Ascending aorta (tissue), 2 donors: Measurements from ENCODE around the gene ENTPD6. TPM values are rescaled to one million over a fixed set of nuclear protein-coding genes. Genes with fewer than 3 reads are reported as not detected.
"Not testable (repeated sequence)": the region's sequence is repeated elsewhere in the genome, so short reads cannot be mapped to it uniquely, and the experiment has no call there.

Source experiments
- DNase-seq, 2 donors: peaks; one replicate each; pipeline ENCODE4 v3.0.0-alpha.2; 2019; ENCODE audit warnings: low spot score in 2 of 2
- H3K27ac ChIP-seq, 2 donors: fragments of 200-600 bp; sonication (generic); one replicate each; pipeline ENCODE4 v1.5.1; 2016 to 2017; ENCODE audit warnings: mild to moderate bottlenecking in 1 of 2
- H3K27me3 ChIP-seq: fragments of 200-600 bp; sonication (generic); one replicate; pipeline ENCODE4 v1.5.1; 2017
- H3K36me3 ChIP-seq, 2 donors: fragments of 200-600 bp; sonication (generic); one replicate each; pipeline ENCODE4 v1.5.1; 2016
- H3K4me1 ChIP-seq, 2 donors: fragments of 200-600 bp; sonication (generic); one replicate each; pipeline ENCODE4 v1.5.1; 2016 to 2017; ENCODE audit warnings: mild to moderate bottlenecking in 1 of 2
- H3K4me3 ChIP-seq, 2 donors: fragments of 200-600 bp; sonication (generic); one replicate each; pipeline ENCODE4 v1.5.1; 2016 to 2017; ENCODE audit warnings: mild to moderate bottlenecking in 1 of 2
- H3K9me3 ChIP-seq, 2 donors: fragments of 200-600 bp; sonication (generic); one replicate each; pipeline ENCODE4 v1.5.1; 2016
- CTCF ChIP-seq, 3 experiments: fragments of 200-600 bp in 2 of 3; fragments of 450-650 bp in 1 of 3; sonication (generic) in 2 of 3; IDR thresholded peaks; one replicate each; pipeline ENCODE4 v1.5.1; 2016 to 2019; ENCODE audit warnings: antibody characterized with exemption in 3 of 3, mild to moderate bottlenecking in 1 of 3, moderate library complexity in 1 of 3
- intact Hi-C: fragments of 100-400 bp; cut with DNase I; formaldehyde crosslinking; loops from one replicate; pipeline ENCODE4 v1.15.1; 2023
- total RNA-seq: library from RNA; depleted of rRNA; stranded (reverse); fragments of >200 nt; gene quantifications from one replicate; pipeline ENCODE4 v1.1.0, GENCODE V29; 2016

The ENTPD6 gene
- total RNA-seq, 1 donor from 2014 or later: 66.5 TPM

- TF ChIP-seq CTCF (IDR thresholded peaks at IDR 0.05): no peak
- Histone ChIP-seq H3K4me1 (peaks cover 21 to 50% of the 10 kb centered on the region in 2 donors), H3K27me3 (no peaks in the 10 kb centered on the region), H3K4me3 (no peak overlapping the region), H3K27ac (peak overlapping the region; percentile 83 to 97), H3K36me3 (no peaks in the 10 kb centered on the region), H3K9me3 (no peaks in the 10 kb centered on the region)
- DNase-seq: no peak
- intact Hi-C loops: loop anchor here (10.0 kb wide), 1 partner anchor 1872 kb away; the partner anchor contains the start of gene GZF1
Observed at GRCh38 chr20:25236450-25237304, 41.2 kb downstream of the ENTPD6 start.

GRCh38 chr20:25237610-25238318 lies 42.3 kb downstream of the ENTPD6 start:
- intact Hi-C loops: loop anchor here (1.0 to 10.0 kb wide), 2 partner anchors 10 to 1873 kb away; partner anchors contain the start of gene GZF1
- H3K4me1 ChIP-seq: peaks cover 21 to 48% of the 10 kb centered on the region in 2 donors
- H3K4me3 ChIP-seq: no peak overlapping the region
- H3K9me3 ChIP-seq: no peaks in the 10 kb centered on the region
- H3K36me3 ChIP-seq: no peaks in the 10 kb centered on the region
- peak overlapping the region; percentile 83 to 97 for H3K27ac ChIP-seq
- TF ChIP-seq CTCF (IDR thresholded peaks at IDR 0.05): no peak
- H3K27me3 ChIP-seq: no peaks in the 10 kb centered on the region
- DNase-seq: peak; percentile 78 to 94

GRCh38 chr20:25238319-25239037 lies 43.0 kb downstream of the ENTPD6 start:
- H3K27me3 ChIP-seq: no peaks in the 10 kb centered on the region
- intact Hi-C loops: loop anchor here (1.0 to 10.0 kb wide), 2 partner anchors 9 to 1874 kb away; partner anchors contain the start of gene GZF1
- TF ChIP-seq CTCF (IDR thresholded peaks at IDR 0.05): no peak
- no peak overlapping the region for H3K4me3 ChIP-seq
- no peaks in the 10 kb centered on the region for H3K9me3 ChIP-seq
- H3K4me1 ChIP-seq: peaks cover 21 to 42% of the 10 kb centered on the region in 2 donors
- H3K27ac ChIP-seq: peak overlapping the region; percentile 71 to 97
- no peak for DNase-seq
- H3K36me3 ChIP-seq: no peaks in the 10 kb centered on the region

- Histone ChIP-seq H3K27me3 (no peaks in the 10 kb centered on the region), H3K27ac (peak overlapping the region; percentile 71 to 97), H3K36me3 (no peaks in the 10 kb centered on the region), H3K9me3 (no peaks in the 10 kb centered on the region), H3K4me1 (peaks cover 17 to 34% of the 10 kb centered on the region in 2 donors), H3K4me3 (no peak overlapping the region)
- TF ChIP-seq CTCF (IDR thresholded peaks at IDR 0.05): no peak
- intact Hi-C loops: loop anchor here (10.0 kb wide), 2 partner anchors 295 to 1875 kb away; partner anchors contain the start of gene GZF1
- no peak for DNase-seq
Observed at GRCh38 chr20:25239387-25240370, 44.2 kb downstream of the ENTPD6 start.

GRCh38 chr20:25240851-25241658 lies 45.5 kb downstream of the ENTPD6 start:
- not testable (repeated sequence) for H3K36me3 ChIP-seq, H3K27ac ChIP-seq, H3K27me3 ChIP-seq, H3K9me3 ChIP-seq, H3K4me3 ChIP-seq
- H3K4me1 ChIP-seq: peaks cover 17 to 34% of the 10 kb centered on the region in 2 donors
- intact Hi-C loops: loop anchor here (10.0 kb wide), 1 partner anchor 294 kb away; no protein-coding TSS in a partner anchor
- peak in 1 of 2 donors; percentile 48 for DNase-seq

GRCh38 chr20:25241659-25241955 lies 46.1 kb downstream of the ENTPD6 start:
- not testable (repeated sequence) for H3K4me3 ChIP-seq, H3K36me3 ChIP-seq, DNase-seq, H3K27me3 ChIP-seq, H3K27ac ChIP-seq, H3K9me3 ChIP-seq
- intact Hi-C loops: loop anchor here (10.0 kb wide), 1 partner anchor 293 kb away; no protein-coding TSS in a partner anchor
- H3K4me1 ChIP-seq: peaks cover 17 to 36% of the 10 kb centered on the region in 2 donors
